H54 (cell line): ENCODE measurements around the gene CGNL1.

Experiments used
- DNase-seq: peaks from one replicate; pipeline ENCODE4 v3.0.0; 2011; ENCODE audit warnings: low spot score, mixed read lengths; ENCODE audit not compliant: insufficient read length
- FAIRE-seq: peaks from 3 replicates; lab custom pipeline; 2011; peaks lifted over from hg19 to GRCh38; lab: Jason Lieb, UNC
- POLR2A ChIP-seq: IDR thresholded peaks from 2 replicates; pipeline ENCODE4 v1.6.1; 2011; ENCODE audit warnings: low read depth, mild to moderate bottlenecking, low read length

CGNL1 gene

DNA sequence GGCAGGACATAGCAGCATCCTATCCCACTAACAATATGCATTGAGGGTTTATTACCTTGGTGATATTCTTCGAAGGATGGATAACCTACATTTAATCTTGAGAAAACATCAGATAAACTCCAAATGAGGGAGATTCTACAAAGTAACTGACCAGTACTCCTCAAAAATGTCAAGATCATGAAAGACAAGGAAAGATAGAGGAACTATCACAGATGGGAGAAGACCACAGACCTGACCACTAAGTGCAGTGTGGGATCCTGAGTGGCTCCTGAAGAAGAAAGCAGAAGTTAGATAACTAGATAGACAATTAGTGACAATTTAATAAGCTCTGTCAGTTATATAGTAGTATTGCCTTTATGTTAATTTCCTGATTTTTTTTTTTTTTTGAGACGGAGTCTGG lies 17.7 kb upstream of the CGNL1 start:
- FAIRE-seq = no peak
- DNase-seq = no peak
- no peak for TF ChIP-seq POLR2A

DNA sequence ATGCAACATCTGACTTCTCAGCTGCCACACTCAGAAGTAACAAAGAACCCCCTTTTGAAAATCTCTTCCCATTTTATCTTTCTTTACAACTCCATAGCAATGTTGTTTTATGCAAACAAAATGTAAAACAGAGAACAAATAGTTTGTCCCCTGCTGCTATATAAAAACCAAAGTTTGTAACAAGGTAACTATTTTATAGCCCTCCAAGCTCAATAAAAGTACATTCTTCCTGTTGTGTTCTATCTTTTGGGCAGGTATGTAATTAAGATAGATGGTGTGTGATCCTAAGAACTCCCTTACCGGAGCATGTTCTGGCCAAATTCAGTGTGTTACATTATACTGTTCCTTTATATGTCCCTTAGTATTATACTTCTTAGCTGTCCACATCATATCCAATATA lies 12.6 kb upstream of the CGNL1 start:
- FAIRE-seq (no peak), DNase-seq (no peak)

DNA sequence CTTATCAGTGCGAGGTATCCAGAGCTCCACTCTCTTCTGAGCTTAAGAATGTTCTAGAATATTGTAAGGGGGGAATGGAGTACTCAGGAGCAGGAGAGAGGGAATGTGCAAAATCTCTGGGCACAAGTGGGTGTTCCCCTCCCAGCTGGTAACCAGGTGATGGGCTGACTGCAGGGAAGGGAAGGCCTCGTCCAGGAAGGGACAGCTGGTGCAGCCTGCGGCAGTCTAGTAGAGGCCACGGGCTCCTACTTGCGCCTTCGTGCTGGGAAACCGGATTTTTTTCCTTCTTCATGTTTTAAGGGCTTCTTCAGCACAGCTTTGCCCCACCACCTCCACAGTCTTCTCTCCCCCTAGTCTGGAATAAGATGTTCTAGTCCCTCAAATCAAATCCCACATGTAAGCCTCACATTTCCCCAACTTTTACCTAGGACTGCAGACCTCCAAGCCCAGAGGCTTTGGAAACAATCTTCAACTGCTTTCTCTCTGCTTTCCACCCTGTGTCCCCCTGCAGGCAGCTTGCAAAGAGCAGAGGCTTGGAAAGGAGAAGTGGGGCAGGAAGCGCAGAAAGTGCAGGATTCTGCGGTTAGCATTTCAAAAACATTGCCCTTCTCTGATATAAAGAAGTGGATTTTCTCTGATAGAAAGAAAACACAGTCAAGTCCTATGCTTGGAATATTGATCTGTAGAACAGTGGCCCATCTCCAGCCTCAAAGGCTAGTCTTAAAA lies 11.9 kb upstream of the CGNL1 start:
- FAIRE-seq = no peak
- no peak for TF ChIP-seq POLR2A
- no peak for DNase-seq

More for the DNA sequence above, 12.6 kb upstream of the CGNL1 start:
- no peak for TF ChIP-seq POLR2A

DNA sequence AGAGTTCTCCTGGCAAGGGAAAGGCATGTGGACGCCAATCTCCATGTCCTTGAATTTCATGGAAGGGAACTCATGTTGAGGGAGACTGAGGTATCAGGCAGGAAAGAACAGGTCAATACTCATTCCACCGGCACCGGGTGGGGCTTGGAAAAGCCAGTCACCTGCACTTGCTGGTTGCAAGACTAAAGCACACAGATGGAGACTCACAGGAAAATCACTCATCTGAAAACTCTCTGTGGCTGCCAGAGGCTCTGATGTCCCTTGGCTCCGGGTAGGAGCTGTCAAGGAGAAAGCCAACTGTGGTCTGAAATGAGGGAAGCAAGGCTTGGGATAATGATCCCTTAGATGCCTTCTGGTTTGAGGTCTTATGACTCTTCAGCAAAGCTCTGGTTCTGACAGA lies 8.7 kb upstream of the CGNL1 start:
- DNase-seq = no peak
- no peak for FAIRE-seq
- no peak for TF ChIP-seq POLR2A

DNA sequence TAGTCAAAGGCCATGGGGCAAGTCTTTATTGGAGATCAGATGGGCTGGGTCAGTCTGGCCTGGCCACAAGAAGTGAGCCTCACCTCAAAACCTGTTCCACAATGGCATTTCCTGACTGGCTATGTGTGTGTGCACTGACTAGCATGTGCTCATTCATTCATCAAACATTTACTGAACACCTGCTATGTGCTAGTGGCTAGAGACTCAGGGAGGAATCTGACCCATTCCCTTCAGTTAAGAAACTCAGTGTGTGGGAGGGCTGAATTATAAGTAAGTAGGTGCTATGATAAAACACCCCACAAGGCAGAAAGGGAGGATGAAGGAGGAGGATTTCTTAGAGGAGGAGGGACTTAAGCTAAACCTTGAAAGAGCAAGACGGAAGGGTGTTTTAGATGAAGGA lies 5.4 kb upstream of the CGNL1 start:
- DNase-seq (no peak), FAIRE-seq (no peak)
- no peak for TF ChIP-seq POLR2A

DNA sequence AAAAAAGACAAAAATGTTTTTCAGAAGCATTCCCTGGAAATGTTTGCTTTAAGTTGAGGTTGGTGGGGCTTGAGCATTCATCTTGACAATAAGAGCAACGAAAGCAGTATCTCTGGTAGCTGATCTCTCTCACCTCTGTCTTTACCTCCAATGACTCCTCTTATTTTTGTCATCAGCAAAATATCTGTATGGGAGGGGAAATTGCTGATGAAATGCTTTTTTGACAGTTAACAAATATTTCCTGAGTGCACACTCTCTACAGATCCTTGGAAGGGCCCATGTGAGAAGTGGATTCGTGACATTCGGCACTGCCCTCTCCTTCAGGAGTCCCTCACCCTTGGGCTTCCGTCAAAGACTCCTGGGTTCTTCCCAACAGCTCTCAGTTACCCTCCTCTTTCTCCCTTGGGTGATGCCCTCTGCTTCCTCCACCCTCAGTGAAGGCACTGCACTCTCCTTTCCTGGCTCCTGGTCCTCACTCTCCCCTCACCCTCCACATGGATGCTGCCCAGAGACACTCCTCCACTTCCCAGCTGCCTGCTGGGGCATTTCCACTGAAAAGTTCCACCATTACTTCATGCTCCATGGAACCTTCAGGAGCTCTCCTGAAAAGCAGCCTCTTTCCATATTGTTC lies 2.9 kb upstream of the CGNL1 start:
- no peak for FAIRE-seq
- DNase-seq = no peak
- no peak for TF ChIP-seq POLR2A

DNA sequence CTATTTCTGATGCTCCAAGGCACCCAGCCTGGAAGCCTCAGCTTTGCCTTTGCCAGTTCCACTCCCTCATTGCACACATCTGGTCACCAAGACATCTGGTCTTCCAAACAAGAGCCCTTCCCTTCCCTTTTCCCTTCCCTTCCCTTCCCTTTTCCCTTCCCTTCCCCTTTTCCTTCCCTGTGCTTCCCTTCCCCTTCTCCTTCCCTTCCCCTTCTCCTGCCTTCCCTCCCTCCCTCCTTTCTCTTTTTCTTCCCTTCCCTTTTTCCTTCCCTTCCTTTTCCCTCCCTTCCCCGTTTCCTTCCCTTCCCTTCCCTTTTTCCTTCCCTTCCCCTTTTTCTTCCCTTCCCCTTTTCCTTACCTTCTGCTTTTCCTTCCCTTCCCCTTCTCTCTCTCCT lies 2.4 kb upstream of the CGNL1 start:
- FAIRE-seq (no peak), DNase-seq (no peak)
- no peak for TF ChIP-seq POLR2A

DNA sequence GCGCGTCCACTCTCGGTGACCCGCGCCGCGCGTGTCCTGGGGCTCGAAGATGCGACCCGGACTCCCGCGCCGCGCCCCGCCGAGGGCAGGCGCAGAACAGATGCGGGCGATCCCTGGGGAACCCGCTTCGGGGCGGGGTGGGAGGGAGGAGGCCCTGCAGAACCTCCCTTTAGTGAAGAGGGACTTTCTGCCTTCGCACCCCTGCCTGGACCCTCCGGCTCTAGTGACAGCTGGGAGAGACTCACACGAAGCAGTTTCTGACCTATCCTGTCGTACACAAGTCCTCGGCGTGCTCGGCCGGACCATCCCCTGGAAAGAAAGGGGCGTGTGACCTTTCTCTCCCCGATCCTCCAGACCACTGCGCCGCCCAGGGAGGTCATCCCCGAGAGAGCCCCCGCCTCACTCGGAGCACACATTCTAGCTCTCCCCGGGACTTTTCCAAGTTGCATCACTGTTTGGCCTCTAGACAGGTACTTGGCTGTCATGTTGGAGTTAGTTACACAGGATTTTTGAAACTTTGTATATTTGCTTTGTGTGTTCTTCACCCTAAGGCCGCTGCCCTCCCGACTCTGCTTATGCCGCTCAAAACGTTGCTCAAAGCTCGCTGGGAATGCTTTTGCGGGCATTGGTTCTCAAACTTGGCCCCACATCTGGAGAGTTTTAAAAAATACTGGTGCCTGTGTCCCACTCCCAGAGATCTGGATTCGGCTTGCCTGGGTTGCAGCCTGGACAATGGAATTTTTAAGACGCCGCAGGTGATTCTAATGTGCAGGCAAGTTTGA lies 582 bp downstream of the CGNL1 start:
- FAIRE-seq (no peak), DNase-seq (no peak)
- TF ChIP-seq POLR2A = no peak

DNA sequence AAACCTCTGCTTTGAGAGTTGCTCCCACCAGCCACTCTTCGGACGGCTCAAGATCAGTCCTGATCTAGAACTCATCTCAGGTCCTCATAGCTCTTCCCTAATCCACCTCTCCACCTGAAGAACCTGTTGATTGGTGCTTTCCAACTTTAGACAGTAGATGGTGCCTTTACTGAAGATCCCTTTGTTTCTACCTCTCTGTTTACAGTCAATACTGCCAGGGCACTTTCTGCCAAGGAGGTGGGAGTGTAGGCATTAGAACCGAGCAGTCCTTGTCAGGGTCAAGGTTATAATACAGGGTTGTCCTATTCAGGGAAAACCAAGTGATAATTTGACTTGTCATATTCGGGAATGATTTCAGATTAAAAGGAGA lies 1.2 kb downstream of the CGNL1 start:
- TF ChIP-seq POLR2A = no peak
- DNase-seq (no peak), FAIRE-seq (no peak)

DNA sequence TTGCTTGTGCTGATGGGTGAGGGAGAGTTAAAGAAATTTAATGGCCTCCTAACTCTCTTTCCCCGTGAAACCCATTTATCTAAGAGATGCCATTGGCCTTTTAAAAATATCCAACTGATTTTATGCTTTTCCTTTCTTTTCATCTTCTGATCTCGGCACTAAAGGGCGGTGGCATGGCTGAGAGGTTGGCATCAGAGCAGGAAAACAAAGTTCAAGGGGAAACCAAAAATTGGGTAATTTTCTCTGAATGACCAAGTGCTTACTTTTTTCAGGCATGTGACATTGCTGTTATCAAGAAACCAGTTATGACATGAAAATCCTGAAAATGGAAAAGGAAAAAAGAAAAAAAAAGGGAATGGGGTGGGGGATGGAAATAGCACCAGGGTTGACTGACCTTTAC lies 3.2 kb downstream of the CGNL1 start:
- DNase-seq = no peak
- no peak for FAIRE-seq
- no peak for TF ChIP-seq POLR2A

DNA sequence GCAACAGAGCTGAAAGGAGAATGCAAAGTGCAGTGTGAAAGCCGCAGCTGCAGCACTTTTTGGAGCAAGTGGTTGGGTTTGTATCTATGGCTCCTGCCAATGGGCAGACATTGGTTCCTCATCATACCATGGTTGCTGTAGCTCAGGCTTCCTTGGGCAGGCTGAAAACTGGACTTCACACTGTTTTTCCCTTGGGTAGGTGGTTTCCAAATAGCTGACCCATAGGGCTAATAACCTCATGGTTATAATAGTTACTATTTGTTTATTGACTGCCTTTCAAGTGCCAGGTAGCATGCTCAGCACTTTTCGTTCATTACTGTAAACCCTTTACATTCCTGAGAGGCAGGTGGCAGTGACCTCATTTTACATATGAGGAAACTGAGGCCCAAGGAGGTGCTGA lies 4.5 kb downstream of the CGNL1 start:
- no peak for DNase-seq
- FAIRE-seq = no peak
- TF ChIP-seq POLR2A = no peak

DNA sequence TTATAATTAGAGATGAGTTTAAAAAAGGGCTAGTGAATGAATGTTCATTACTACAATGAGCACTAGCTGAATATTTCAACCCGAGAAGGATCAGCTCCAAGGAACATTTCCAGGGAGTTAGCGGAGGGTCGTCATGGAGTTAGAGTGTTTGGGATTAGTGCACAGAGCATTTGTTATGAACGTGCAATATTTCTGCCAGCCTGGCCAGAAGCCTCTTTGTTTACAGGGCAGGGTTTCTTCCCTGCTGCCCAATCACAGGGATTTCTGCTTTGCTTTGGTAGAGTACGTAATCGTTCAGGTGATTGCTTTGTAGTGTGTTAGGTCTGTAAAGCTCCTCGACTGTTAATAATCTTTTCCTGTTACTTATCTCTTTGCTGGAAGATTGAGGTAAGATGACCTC lies 5.9 kb downstream of the CGNL1 start:
- FAIRE-seq (no peak), DNase-seq (no peak)
- TF ChIP-seq POLR2A = no peak

DNA sequence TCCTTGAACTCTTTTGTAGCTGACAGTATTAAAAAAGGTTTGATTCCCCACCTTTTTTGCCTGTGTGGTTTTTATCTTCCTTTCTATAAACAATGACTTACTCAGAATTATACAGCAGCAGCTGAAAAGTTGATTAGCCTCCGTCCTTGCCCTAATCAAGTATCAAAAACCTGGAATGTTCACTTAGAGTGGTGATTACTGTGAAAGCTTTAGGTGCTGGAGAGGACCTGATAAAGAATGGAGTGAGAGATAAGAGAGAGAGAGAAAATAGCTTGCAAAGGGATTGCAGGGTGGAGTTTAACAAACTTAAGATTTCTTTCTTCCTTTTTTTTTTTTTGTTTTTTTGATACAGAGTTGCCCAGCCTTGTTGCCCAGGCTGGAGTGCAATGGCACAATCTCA lies 6.7 kb downstream of the CGNL1 start:
- DNase-seq = no peak
- no peak for TF ChIP-seq POLR2A
- FAIRE-seq = no peak

DNA sequence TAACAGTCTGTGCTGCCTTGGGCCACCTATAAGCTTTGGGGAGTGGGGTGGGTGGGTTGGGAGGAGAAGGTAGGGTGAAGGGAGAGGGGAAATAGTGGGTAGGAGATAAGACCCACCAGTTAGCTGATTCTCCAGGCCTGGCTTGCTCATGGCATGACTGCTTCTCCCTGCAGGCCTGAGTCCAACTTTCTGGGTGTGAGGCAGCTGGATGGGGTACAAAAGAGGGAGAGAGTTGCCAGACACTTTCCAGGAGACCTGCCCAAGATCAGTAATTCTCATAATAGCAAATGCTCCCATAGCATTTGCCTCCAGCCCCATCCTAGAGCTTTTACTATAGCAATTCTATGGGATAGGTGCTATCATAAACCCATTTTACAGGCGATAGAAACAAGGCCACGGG lies 7.7 kb downstream of the CGNL1 start:
- TF ChIP-seq POLR2A = no peak
- FAIRE-seq (no peak), DNase-seq (no peak)

DNA sequence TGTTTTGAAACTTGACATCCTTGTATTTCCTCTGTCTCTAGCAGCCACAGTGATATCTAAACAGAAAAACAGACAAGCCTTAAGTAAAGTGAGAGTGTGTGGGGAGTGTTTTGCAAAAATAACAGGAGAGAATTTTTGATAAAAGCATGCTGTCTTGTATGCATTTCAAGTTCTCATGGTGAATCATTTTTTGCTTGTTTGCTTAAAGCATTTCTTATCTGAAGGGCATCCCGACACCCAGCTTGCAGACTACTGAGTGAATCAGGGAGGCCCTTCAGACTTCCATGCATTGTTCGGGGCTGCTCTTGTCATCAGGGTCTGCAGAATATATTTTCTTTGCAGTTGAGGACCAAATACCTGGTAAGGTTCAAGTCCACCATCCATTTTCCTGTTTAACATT lies 8.5 kb downstream of the CGNL1 start:
- DNase-seq (no peak), FAIRE-seq (no peak)
- no peak for TF ChIP-seq POLR2A
